NB4 (cell line): ENCODE measurements around the gene PNRC1.

ENCODE experiments used
- CTCF ChIP-seq: IDR thresholded peaks from one replicate; pipeline ENCODE4 v1.5.1; 2012; ENCODE audit warnings: low read depth, low read length
- MAX ChIP-seq: IDR thresholded peaks from 2 replicates; pipeline ENCODE4 v1.6.1; 2011; ENCODE audit warnings: low read depth, low read length
- MYC ChIP-seq: IDR thresholded peaks from 2 replicates; pipeline ENCODE4 v1.6.1; 2011; ENCODE audit warnings: low read depth, low read length
- POLR2A ChIP-seq: IDR thresholded peaks from 2 replicates; pipeline ENCODE4 v1.6.1; 2011; ENCODE audit warnings: mild to moderate bottlenecking; ENCODE audit not compliant: insufficient read length; ENCODE audit errors: extremely low read depth

- TF ChIP-seq CTCF = no peak
- no peak for TF ChIP-seq POLR2A
- TF ChIP-seq MAX = no peak
- TF ChIP-seq MYC = no peak
Measured at GRCh38 chr6:89067796-89068195, 12.8 kb upstream of the PNRC1 start.
